Thymus (tissue), 11 donors: ENCODE measurements around the gene NSUN2. TPM values are rescaled to one million over a fixed set of nuclear protein-coding genes. Genes with fewer than 3 reads are reported as not detected.

ENCODE experiments used
- DNase-seq, 9 donors: peaks; one replicate each; pipeline ENCODE4 v3.0.0-alpha.2; 2013; ENCODE audit warnings: low spot score in 9 of 9, low read depth in 6 of 9, missing footprints in 1 of 9
- H3K27ac ChIP-seq, 2 donors: one replicate each; pipeline ENCODE4 v1.5.1; 2013; ENCODE audit warnings: control low read depth in 1 of 2, low read depth in 1 of 2, low read length in 1 of 2, mild to moderate bottlenecking in 1 of 2, moderate library complexity in 1 of 2
- H3K27me3 ChIP-seq, 2 donors: one replicate each; pipeline ENCODE4 v1.5.1; 2013; ENCODE audit warnings: low read length in 1 of 2; ENCODE audit not compliant: control insufficient read depth in 2 of 2, insufficient read depth in 1 of 2
- H3K36me3 ChIP-seq, 2 donors: one replicate each; pipeline ENCODE4 v1.5.1; 2013; ENCODE audit warnings: low read length in 1 of 2, mild to moderate bottlenecking in 1 of 2, moderate library complexity in 1 of 2; ENCODE audit not compliant: control insufficient read depth in 2 of 2, insufficient read depth in 2 of 2
- H3K4me1 ChIP-seq, 2 donors: one replicate each; pipeline ENCODE4 v1.5.1; 2013; ENCODE audit warnings: low read length in 2 of 2; ENCODE audit not compliant: control insufficient read depth in 2 of 2, insufficient read depth in 2 of 2
- H3K4me3 ChIP-seq, 2 donors: one replicate each; pipeline ENCODE4 v1.5.1; 2013; ENCODE audit warnings: low read length in 2 of 2, control low read depth in 1 of 2, mild to moderate bottlenecking in 1 of 2
- H3K9me3 ChIP-seq, 2 donors: one replicate each; pipeline ENCODE4 v1.5.1; 2013; ENCODE audit warnings: low read length in 1 of 2, mild to moderate bottlenecking in 1 of 2; ENCODE audit not compliant: control insufficient read depth in 2 of 2, insufficient read depth in 1 of 2
- WGBS: extraction: QIAGEN DNeasy Blood & Tissue Kit; methylation state at CpG from one replicate; pipeline ENCODE4 v1.1.7; 2013; 5-methylcytosine and 5-hydroxymethylcytosine counted together
- polyA plus RNA-seq: library from polyadenylated mRNA; stranded (reverse); fragments of 200-250 nt; gene quantifications from one replicate; pipeline ENCODE4 v1.2.3, GENCODE V29; 2013
- total RNA-seq: library from RNA; stranded (reverse); fragments of 120-200 nt; gene quantifications from one replicate; pipeline ENCODE4 v1.2.4, GENCODE V29; 2013
- donor health status: healthy.

The NSUN2 gene
- total and polyA plus RNA-seq, 2 donors = 43.9 to 68.1 TPM

DNA sequence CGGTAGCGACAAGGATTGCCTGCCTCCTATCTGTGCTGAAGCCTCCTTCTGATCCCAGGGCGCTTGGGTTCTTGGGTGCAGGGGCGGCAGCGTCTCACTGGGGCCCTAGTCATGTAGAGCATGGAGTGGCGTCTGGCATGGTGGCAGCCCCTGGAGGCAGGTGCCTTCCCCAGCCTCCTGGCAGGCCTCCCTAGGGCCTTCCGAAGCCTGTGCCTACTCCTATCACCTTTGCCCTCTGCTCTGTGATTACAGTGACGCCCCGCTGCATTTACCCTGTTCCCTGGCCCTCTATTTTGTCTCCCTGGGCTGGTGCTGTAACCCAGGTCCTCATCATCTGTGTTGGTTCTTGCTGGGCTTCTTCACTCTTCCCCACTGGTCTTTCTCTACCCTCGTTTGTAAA lies 4.2 kb upstream of the NSUN2 start:
- peaks cover 0 to 10% of the 10 kb centered on the region in 2 donors for H3K27me3 ChIP-seq
- H3K27ac ChIP-seq = peak overlapping the region in 1 of 2 donors; percentile 62
- no peak for DNase-seq
- H3K4me3 ChIP-seq = no peak overlapping the region
- H3K36me3 ChIP-seq = no peaks in the 10 kb centered on the region
- peaks cover 10 to 18% of the 10 kb centered on the region in 2 donors for H3K4me1 ChIP-seq
- no peaks in the 10 kb centered on the region for H3K9me3 ChIP-seq
- 92% methylated on average over 10 of the region's 10 CpGs for WGBS

DNA sequence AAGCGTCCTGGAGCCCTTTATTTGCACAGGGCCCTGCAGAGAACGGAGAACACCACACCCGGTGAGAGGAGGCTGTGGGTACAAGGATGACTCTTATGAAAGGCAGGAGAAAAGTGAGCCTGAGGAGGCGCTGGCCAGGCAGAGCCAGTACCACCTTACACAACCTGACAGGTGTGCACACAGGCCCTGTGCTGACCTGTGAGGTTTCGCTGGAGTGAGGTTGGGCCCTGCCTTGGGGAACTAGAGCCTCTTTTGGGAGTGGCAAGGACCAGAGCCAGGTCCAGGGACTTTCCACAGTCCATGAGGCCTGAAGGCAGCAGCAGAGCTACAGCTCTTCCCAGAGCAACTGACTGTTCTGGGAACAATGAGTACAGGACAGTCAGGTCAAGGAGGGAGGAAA lies 3.4 kb upstream of the NSUN2 start:
- Histone ChIP-seq H3K27me3 (peaks cover 0 to 10% of the 10 kb centered on the region in 2 donors), H3K4me1 (peaks cover 11 to 21% of the 10 kb centered on the region in 2 donors), H3K36me3 (peaks cover 0 to 3% of the 10 kb centered on the region in 2 donors), H3K4me3 (no peak overlapping the region), H3K27ac (peak overlapping the region in 1 of 2 donors; percentile 62), H3K9me3 (no peaks in the 10 kb centered on the region)
- peak in 1 of 9 donors; percentile 21 for DNase-seq
- 92% methylated on average over 5 of the region's 5 CpGs for WGBS

DNA sequence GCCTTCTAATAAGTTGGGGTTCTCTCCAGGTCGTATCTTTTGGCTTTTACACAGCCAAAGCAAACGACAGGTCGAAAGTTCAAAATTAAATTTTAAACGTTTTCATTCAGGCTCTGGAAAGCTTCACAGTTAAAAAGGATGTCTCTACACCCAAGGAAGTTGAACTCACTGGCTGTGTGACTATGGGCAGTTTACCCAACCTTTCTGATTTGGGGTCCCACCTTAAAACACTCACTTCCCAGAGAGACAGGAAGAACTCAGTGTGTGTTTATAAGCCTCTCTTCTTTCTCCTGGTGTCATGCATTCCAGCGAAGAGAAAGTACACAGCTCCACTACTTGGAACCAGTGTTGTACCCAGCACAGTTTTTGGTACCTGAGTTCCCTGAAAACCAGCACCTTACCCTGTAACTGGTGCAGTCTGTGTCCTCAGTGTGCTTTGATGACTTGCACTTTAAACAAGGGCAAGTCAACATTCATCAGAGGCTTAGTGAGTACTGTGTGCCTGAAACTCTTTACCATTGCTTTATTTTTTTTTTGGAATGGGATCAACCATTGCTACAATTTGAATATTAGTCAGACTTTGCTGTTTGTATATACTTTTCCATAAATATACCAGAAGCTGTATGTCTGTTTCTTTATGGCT lies 2.1 kb upstream of the NSUN2 start:
- Histone ChIP-seq H3K4me1 (peaks cover 11 to 21% of the 10 kb centered on the region in 2 donors), H3K27me3 (peaks cover 0 to 10% of the 10 kb centered on the region in 2 donors), H3K36me3 (peaks cover 4 to 8% of the 10 kb centered on the region in 2 donors), H3K27ac (no peak overlapping the region), H3K9me3 (no peaks in the 10 kb centered on the region), H3K4me3 (no peak overlapping the region)
- no peak for DNase-seq
- 92% methylated on average over 5 of the region's 5 CpGs for WGBS

DNA sequence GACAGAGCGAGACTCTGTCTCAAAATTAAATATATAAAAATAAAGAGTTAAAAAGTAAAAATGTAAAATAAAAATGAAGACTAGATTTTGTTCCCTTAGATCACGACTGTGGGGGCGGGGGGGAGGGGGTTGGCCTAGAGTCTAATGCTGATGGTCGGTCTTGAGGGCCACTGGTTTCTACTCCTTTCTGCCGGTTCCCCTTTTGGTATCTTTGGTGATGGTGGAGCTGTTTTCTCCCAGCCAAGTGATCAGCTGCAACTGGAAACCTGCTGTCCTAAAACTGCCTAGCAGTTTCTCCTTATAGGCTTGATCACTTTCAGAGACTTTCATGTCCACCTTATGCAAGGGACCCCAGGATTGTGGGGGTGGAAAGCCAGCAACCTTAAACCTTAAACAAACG lies 1.5 kb upstream of the NSUN2 start:
- 23% methylated on average over 6 of the region's 6 CpGs for WGBS
- H3K27ac ChIP-seq = no peak overlapping the region
- H3K9me3 ChIP-seq = no peaks in the 10 kb centered on the region
- peaks cover 11 to 14% of the 10 kb centered on the region in 2 donors for H3K36me3 ChIP-seq
- peak in 1 of 9 donors; percentile 9 for DNase-seq
- peaks cover 0 to 10% of the 10 kb centered on the region in 2 donors for H3K27me3 ChIP-seq
- H3K4me3 ChIP-seq = peak overlapping the region; percentile 81 to 86
- peaks cover 11 to 21% of the 10 kb centered on the region in 2 donors for H3K4me1 ChIP-seq

DNA sequence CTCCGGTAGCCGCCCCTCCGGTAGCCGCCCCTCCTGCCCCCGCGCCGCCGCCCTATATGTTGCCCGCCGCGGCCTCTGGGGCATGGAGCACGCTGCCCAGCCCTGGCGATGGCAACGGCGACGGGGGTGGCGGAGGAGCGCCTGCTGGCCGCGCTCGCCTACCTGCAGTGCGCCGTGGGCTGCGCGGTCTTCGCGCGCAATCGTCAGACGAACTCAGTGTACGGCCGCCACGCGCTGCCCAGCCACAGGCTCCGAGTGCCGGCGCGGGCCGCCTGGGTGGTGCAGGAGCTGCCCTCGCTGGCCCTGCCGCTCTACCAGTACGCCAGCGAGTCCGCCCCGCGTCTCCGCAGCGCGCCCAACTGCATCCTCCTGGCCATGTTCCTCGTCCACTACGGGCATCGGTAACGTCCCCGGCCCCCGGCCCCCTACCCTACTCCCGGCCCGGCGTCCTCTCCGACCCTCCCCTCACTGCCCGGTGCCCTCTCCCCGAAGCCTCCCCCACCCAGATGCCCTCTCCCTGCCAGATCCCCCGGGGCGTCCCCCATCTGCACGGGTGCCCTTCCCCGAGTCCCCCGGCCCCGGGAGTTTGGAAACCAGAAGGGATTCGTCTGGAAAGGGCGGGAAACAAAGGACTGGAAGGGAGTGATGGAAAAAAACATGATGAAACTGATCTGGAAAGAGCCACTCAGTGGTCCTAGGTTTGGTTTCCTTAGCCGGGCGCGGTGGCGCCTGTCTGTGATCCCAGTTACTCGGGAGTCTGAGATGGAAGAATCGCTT lies 813 bp upstream of the NSUN2 start:
- no peaks in the 10 kb centered on the region for H3K9me3 ChIP-seq
- peaks cover 11 to 21% of the 10 kb centered on the region in 2 donors for H3K4me1 ChIP-seq
- WGBS = under 1% methylated on average over 75 of the region's 75 CpGs
- H3K4me3 ChIP-seq = peak overlapping the region; percentile 81 to 86
- peaks cover 0 to 10% of the 10 kb centered on the region in 2 donors for H3K27me3 ChIP-seq
- peak in 4 of 9 donors; percentile 3 to 28 (median 11) for DNase-seq
- peaks cover 14 to 18% of the 10 kb centered on the region in 2 donors for H3K36me3 ChIP-seq
- H3K27ac ChIP-seq = no peak overlapping the region

DNA sequence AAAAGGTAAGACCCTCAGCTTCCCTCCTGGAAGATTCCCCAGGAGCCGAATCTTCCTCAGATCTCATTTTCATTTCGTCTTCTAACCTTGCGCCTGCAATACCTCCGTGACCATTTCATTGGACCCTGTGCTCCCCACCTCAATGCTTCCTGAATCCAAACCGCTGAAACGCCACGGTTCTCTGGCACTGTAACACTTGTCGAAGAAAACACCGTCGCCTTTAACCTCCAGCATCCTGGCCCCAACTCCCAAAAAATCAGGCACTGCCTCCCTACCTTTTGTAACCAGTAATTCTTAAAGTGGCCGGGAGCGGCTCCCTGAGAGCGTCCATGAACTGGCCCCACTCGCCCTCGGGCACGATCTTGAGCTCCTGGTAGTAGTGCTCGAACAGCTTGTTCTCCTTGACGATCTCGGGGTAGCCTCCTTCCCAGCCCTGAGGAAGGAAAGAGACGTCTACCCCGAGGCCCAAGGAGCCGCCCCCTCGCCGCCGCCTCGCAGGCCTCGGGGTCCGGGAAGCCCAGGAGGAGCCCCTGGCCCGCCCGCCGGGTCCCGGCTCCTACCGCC lies 438 bp downstream of the NSUN2 start:
- Histone ChIP-seq H3K27me3 (peaks cover 0 to 10% of the 10 kb centered on the region in 2 donors), H3K9me3 (no peaks in the 10 kb centered on the region), H3K36me3 (peaks cover 14 to 18% of the 10 kb centered on the region in 2 donors), H3K4me3 (peak overlapping the region; percentile 81 to 86), H3K4me1 (peaks cover 11 to 21% of the 10 kb centered on the region in 2 donors), H3K27ac (peak overlapping the region; percentile 40 to 91)
- peak in 3 of 9 donors; percentile 1 to 24 (median 8) for DNase-seq
- WGBS = under 1% methylated on average over 33 of the region's 33 CpGs

DNA sequence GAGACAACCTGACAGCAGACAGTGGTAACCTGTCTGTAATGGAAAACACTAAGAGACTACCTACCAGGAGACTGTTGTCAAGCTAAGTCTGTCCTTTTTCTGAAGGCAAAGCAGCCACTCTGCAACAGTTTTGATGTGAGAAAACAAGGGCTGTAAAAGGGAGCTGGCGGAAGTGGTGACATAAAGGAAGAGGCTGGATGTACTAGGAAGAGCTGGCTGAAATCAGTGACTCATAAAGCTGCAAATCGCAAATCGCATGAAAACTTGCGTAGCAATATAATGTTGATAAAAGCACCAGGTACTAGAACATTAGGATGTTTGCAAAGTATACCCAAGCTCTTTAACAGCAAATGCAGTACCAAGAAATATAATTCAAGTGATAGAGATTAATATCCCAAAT lies 1.4 kb downstream of the NSUN2 start:
- WGBS = 99% methylated on average over 4 of the region's 4 CpGs
- DNase-seq = no peak
- H3K4me3 ChIP-seq = no peak overlapping the region
- peaks cover 0 to 10% of the 10 kb centered on the region in 2 donors for H3K27me3 ChIP-seq
- peaks cover 11 to 17% of the 10 kb centered on the region in 2 donors for H3K4me1 ChIP-seq
- H3K9me3 ChIP-seq = no peaks in the 10 kb centered on the region
- peaks cover 17 to 24% of the 10 kb centered on the region in 2 donors for H3K36me3 ChIP-seq
- no peak overlapping the region for H3K27ac ChIP-seq

DNA sequence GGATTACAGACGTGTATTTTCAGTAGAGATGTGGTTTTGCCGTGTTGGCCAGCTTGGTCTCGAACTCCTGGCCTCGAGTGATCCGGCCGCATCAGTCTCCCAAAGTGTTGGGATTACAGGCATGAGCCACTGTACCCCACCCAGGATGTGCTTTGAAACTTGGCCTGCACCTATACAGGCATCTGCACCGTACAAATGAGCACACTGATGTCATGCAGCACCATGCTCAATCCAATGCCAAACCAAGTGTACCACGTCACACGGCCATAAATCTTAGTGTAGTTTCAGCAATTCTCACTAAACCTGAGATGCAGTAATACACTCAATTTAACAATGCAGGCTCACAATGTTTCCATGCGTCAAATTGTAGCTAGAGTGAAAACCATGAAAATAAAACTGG lies 6.3 kb downstream of the NSUN2 start:
- no peak for DNase-seq
- Histone ChIP-seq H3K4me3 (no peak overlapping the region), H3K27ac (no peak overlapping the region), H3K27me3 (no peaks in the 10 kb centered on the region), H3K9me3 (no peaks in the 10 kb centered on the region), H3K4me1 (no peaks in the 10 kb centered on the region), H3K36me3 (peaks cover 50 to 62% of the 10 kb centered on the region in 2 donors)
- WGBS = 97% methylated on average over 10 of the region's 10 CpGs

DNA sequence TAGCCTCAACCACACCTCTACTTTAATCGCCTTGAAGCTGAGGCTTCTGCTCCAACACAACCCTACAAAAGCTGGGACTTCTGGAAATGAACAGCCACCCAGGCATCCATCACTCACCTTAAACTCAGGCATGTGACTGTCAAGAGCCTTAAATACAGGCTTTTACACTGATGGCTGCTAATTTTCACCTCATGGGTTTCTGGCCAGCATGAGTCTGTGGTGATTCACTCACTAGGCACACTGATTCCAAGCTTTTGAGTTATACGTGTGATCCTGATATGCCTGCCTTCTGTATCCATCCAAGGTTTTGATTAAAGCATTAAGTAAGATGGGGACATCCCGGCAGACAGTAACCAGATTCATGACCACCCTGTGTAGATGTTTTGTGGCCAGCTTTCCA lies 8.9 kb downstream of the NSUN2 start:
- Histone ChIP-seq H3K27me3 (no peaks in the 10 kb centered on the region), H3K4me1 (no peaks in the 10 kb centered on the region), H3K36me3 (peaks cover 51 to 68% of the 10 kb centered on the region in 2 donors), H3K27ac (no peak overlapping the region), H3K9me3 (no peaks in the 10 kb centered on the region), H3K4me3 (no peak overlapping the region)
- 83% methylated on average over 3 of the region's 3 CpGs for WGBS
- DNase-seq = no peak
